Ovary (tissue), 9 donors: ENCODE data around the gene CHCHD2. TPM values are rescaled to one million over a fixed set of nuclear protein-coding genes. Genes with fewer than 3 reads are reported as not detected.
"Not testable (repeated sequence)": the region's sequence is repeated elsewhere in the genome, so short reads cannot be mapped to it uniquely, and the experiment has no call there.

ENCODE experiments used
- DNase-seq, 5 donors: peaks; one replicate each; pipeline ENCODE4 v3.0.0-alpha.2; 2019 to 2020
- H3K27ac ChIP-seq, 2 donors: fragments of 200-600 bp; one replicate each; pipeline versions ENCODE4 v1.5.1 to v1.8.0; 2019 to 2022
- H3K27me3 ChIP-seq: fragments of 200-600 bp; one replicate; pipeline ENCODE4 v1.8.0; 2022
- H3K36me3 ChIP-seq: fragments of 200-600 bp; sonication (generic); one replicate; pipeline ENCODE4 v1.5.1; 2019
- H3K4me1 ChIP-seq: one replicate; pipeline ENCODE4 v1.8.1; 2013; ENCODE audit warnings: mild to moderate bottlenecking, moderate library complexity; ENCODE audit not compliant: insufficient read depth
- H3K4me3 ChIP-seq: fragments of 200-600 bp; sonication (generic); one replicate; pipeline ENCODE4 v1.5.1; 2017
- H3K9me3 ChIP-seq, 2 donors: fragments of 200-600 bp in 1 of 2; sonication (generic) in 1 of 2; one replicate each; pipeline versions ENCODE4 v1.5.1 to v1.8.1; 2013 to 2019; ENCODE audit warnings: mild to moderate bottlenecking in 1 of 2, moderate library complexity in 1 of 2
- EP300 ChIP-seq: sonication (generic); formaldehyde crosslinking; IDR thresholded peaks from one replicate; pipeline ENCODE4 v1.6.1; 2017; ENCODE audit warnings: antibody characterized with exemption
- POLR2A ChIP-seq: fragments of 450-650 bp; IDR thresholded peaks from one replicate; pipeline ENCODE4 v1.6.1; 2017; ENCODE audit warnings: antibody characterized with exemption, mild to moderate bottlenecking, moderate library complexity
- WGBS, 3 donors: extraction: QIAGEN DNeasy Blood & Tissue Kit in 1 of 3; methylation state at CpG; one replicate each; pipeline versions ENCODE4 v1.1.5 to v1.1.7; 2013 to 2017; 5-methylcytosine and 5-hydroxymethylcytosine counted together
- intact Hi-C, 4 donors: fragments of 100-400 bp; cut with DNase I; formaldehyde crosslinking; loops; one replicate each; pipeline versions ENCODE4 v1.11.0 to v1.15.1; 2022 to 2023
- polyA plus RNA-seq, 2 donors: library from polyadenylated mRNA; stranded (reverse); fragments of 200-250 nt in 1 of 2; fragments of 350-450 nt in 1 of 2; fragmentation: Illumina TruSeq in 1 of 2; extraction: RNeasy Lipid Tissue Mini Kit (QIAGEN cat#74804) in 1 of 2; gene quantifications; one replicate each; pipeline ENCODE4 v1.2.3, GENCODE V29; 2013 to 2014
- total RNA-seq, 7 donors: library from RNA; depleted of rRNA in 2 of 7; stranded (reverse); fragments of >200 nt in 2 of 7; fragmentation: NEBNext Ultra II Directional in 3 of 7; extraction: Animal tissue kit (Norgen Biotek cat#: 25700) in 3 of 7; gene quantifications; one replicate each; pipeline versions ENCODE4 v1.1.0 to v1.2.4, GENCODE V29; 2016 to 2023
- TF ChIP-seq, protein P1 (sequence below), 3 donors: fragments of 450-650 bp in 2 of 3; fragments of 200-600 bp in 1 of 3; IDR thresholded peaks; one replicate each; pipeline versions ENCODE4 v1.5.1 to v1.8.0; 2016 to 2022; ENCODE audit warnings: antibody characterized with exemption in 3 of 3, mild to moderate bottlenecking in 1 of 3
- donor health status: DM: no; HTN: no; CAD: no; lungs with moderate emphysema.
- donor health status: DM: no; HTN: no; CAD: no.
- donor health status: Bipolar disorder and iron deficiency.
- donor health status: DM: yes; HTN: yes; CAD: no.
- donor health status: DM: no; HTN: no; CAD: no.
- donor health status: DM: yes; HTN: yes; CAD: no.

Gene CHCHD2
- total and polyA plus RNA-seq, 9 donors = 241 to 409 (median 290) TPM

GRCh38 chr7:56107954-56108258 is 1.6 kb upstream of the CHCHD2 start:
- H3K36me3 ChIP-seq = no peaks in the 10 kb centered on the region
- DNase-seq = no peak
- TF ChIP-seq EP300 = no peak
- TF ChIP-seq, protein P1, sequence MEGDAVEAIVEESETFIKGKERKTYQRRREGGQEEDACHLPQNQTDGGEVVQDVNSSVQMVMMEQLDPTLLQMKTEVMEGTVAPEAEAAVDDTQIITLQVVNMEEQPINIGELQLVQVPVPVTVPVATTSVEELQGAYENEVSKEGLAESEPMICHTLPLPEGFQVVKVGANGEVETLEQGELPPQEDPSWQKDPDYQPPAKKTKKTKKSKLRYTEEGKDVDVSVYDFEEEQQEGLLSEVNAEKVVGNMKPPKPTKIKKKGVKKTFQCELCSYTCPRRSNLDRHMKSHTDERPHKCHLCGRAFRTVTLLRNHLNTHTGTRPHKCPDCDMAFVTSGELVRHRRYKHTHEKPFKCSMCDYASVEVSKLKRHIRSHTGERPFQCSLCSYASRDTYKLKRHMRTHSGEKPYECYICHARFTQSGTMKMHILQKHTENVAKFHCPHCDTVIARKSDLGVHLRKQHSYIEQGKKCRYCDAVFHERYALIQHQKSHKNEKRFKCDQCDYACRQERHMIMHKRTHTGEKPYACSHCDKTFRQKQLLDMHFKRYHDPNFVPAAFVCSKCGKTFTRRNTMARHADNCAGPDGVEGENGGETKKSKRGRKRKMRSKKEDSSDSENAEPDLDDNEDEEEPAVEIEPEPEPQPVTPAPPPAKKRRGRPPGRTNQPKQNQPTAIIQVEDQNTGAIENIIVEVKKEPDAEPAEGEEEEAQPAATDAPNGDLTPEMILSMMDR (IDR thresholded peaks at IDR 0.05) = no peak
- TF ChIP-seq POLR2A = no peak
- H3K27ac ChIP-seq = no peak overlapping the region
- intact Hi-C loops = no loop called here
- no peak overlapping the region for H3K4me3 ChIP-seq
- no peaks in the 10 kb centered on the region for H3K27me3 ChIP-seq
- 83 to 98% (median 98%) methylated on average over 1 of the region's 1 CpG for WGBS, 3 donors
- H3K9me3 ChIP-seq = no peaks in the 10 kb centered on the region
- peaks cover 5% of the 10 kb centered on the region for H3K4me1 ChIP-seq

DNA sequence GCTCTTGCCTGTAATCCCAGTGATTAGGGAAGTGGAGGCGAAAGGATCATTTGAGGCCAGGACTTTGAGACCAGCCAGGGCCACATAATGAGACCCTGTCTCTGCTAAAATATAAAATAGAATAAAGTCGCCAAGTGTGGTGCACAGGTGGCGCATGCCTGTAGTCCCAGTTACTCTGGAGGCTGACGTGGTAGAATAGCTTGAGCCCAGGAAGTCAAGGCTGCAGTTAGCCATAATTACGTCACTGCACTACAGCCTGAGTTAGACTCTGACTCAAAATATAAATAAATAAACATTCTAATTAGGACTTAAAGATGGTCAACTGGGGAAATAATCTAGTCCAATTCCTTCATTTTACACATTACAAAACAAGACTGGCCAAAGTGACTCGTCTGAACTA is 768 bp downstream of the CHCHD2 start:
- H3K36me3 ChIP-seq = no peaks in the 10 kb centered on the region
- H3K4me1 ChIP-seq = peaks cover 5% of the 10 kb centered on the region
- intact Hi-C loops = no loop called here
- WGBS, 3 donors = 13 to 19% (median 18%) methylated on average over 6 of the region's 6 CpGs
- H3K4me3 ChIP-seq = peak overlapping the region; percentile 91
- peak overlapping the region in 1 of 2 donors; percentile 93 for H3K27ac ChIP-seq
- no peaks in the 10 kb centered on the region for H3K9me3 ChIP-seq
- DNase-seq = no peak
- TF ChIP-seq, protein P1 (IDR thresholded peaks at IDR 0.05) = no peak
- TF ChIP-seq EP300 (no peak), POLR2A (no peak)
- no peaks in the 10 kb centered on the region for H3K27me3 ChIP-seq

DNA sequence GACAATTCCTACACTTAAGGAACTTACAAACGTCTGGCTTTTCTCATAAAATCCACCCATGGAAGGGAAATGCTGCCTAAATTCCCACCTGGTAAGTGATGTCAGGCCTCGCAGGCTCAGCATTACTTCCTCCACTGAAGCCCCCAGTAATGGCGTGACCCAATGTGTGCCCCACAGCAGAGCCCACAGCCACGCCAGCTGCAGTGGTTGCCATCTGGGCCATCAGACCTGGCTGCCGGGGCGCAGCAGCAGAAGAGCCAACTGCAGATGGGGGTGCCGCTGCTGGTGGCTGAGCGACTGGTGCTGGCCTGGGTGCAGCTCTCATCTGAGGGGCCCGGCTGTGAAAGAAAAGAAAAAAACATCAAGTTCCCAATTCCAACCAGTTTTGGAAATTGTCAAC is 2.1 kb downstream of the CHCHD2 start:
- H3K36me3 ChIP-seq, H3K9me3 ChIP-seq, H3K4me1 ChIP-seq, intact Hi-C loops, DNase-seq, H3K27ac ChIP-seq, H3K4me3 ChIP-seq, H3K27me3 ChIP-seq: not testable (repeated sequence)
- 86 to 87% (median 86%) methylated on average over 9 of the region's 9 CpGs for WGBS, 3 donors

DNA sequence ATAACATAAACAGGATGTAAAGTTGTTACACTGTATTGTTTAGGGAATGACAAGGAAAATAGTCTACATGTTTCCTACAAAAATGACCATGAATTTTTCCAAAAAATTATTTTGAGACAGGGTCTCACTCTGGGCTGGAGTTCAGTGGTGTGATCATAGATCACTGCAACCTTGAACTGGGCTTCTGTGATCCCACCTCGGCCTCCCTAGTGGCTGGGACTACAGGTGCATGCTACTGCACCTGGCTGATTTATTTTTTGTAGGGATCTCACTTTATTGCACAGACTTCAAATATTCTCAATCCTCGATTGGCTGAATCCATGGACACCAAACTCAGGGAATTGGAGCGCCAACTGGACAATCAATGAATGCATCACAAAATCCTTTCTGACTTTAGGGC is 6.6 kb downstream of the CHCHD2 start:
- Histone ChIP-seq H3K27ac (no peak overlapping the region), H3K9me3 (no peaks in the 10 kb centered on the region), H3K4me1 (peaks cover 6% of the 10 kb centered on the region), H3K27me3 (no peaks in the 10 kb centered on the region), H3K4me3 (no peak overlapping the region), H3K36me3 (no peaks in the 10 kb centered on the region)
- DNase-seq = no peak
- no peak for TF ChIP-seq EP300
- TF ChIP-seq, protein P1 (IDR thresholded peaks at IDR 0.05) = no peak
- no peak for TF ChIP-seq POLR2A
- WGBS, 3 donors = 81 to 93% (median 84%) methylated on average over 3 of the region's 3 CpGs
- intact Hi-C loops = no loop called here

DNA sequence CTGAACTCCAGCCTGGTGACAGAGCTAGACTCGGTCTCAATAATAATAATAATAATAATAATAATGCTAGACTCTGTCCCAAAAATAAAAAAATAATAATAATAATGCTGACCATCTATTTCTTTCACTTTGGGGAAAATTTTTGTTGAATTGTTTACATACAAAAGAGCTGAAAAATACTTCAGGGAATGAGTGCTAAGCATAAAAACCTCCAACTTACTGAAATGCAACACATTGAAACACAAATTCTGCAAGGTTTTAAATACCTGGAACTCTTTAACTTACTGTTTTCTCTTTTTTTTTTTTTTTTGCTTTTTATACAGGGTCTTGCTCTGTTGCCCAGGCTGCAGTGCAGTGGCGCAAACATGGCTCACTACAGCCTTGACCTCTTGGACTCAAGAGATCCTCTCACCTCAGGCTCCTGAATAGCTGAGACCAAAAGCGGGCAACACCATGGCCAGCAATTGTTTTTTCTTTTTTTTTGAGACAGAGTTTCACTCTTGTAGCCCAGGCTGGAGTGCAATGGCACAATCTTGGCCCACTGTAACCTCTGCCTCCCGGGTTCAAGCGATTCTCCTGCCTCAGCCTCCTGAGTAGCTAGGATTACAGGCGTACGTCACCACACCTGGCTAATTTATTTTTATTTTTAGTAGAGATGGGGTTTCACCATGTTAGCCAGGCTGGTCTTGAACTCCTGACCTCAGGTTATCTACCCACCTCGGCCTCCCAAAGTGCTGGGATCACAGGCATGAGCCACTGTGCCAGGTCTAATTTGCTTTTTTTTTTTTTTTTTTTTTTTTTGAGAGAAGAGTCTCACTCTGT is 7.9 kb downstream of the CHCHD2 start:
- DNase-seq, intact Hi-C loops, H3K36me3 ChIP-seq, H3K9me3 ChIP-seq, H3K27me3 ChIP-seq, H3K27ac ChIP-seq, H3K4me3 ChIP-seq, H3K4me1 ChIP-seq: not testable (repeated sequence)
- 84 to 89% (median 86%) methylated on average over 8 of the region's 8 CpGs for WGBS, 3 donors
